Esophagus squamous epithelium (tissue), 5 donors: ENCODE measurements around the gene IQSEC3. TPM values are rescaled to one million over a fixed set of nuclear protein-coding genes. Genes with fewer than 3 reads are reported as not detected.

Experiments
- DNase-seq: peaks from one replicate; lab custom pipeline; 2025; lab: John Stamatoyannopoulos, UW
- H3K27ac ChIP-seq, 4 donors: fragments of 200-600 bp; sonication (generic); one replicate each; pipeline ENCODE4 v1.5.1; 2016 to 2019; ENCODE audit warnings: mild to moderate bottlenecking in 1 of 4
- H3K27me3 ChIP-seq, 4 donors: fragments of 200-600 bp; sonication (generic); 1 replicate in 3 of 4; 2 replicates in 1 of 4; pipeline versions ENCODE4 v1.5.1 to v1.6.0; 2017 to 2021; ENCODE audit warnings: antibody characterized with exemption in 1 of 4
- H3K36me3 ChIP-seq, 3 donors: fragments of 200-600 bp; sonication (generic); one replicate each; pipeline ENCODE4 v1.5.1; 2016 to 2019
- H3K4me1 ChIP-seq, 3 donors: fragments of 200-600 bp; sonication (generic); one replicate each; pipeline ENCODE4 v1.5.1; 2017 to 2019
- H3K4me3 ChIP-seq, 4 donors: fragments of 200-600 bp; sonication (generic); 1 replicate in 3 of 4; 2 replicates in 1 of 4; pipeline ENCODE4 v1.5.1; 2016 to 2019; ENCODE audit warnings: mild to moderate bottlenecking in 2 of 4, moderate library complexity in 1 of 4
- H3K9me3 ChIP-seq, 3 donors: fragments of 200-600 bp; sonication (generic); one replicate each; pipeline ENCODE4 v1.5.1; 2016 to 2019
- POLR2A ChIP-seq, 4 donors: fragments of 450-650 bp; IDR thresholded peaks; one replicate each; pipeline ENCODE4 v1.6.1; 2017; ENCODE audit warnings: antibody characterized with exemption in 4 of 4, mild to moderate bottlenecking in 4 of 4, moderate library complexity in 3 of 4
- WGBS, 2 donors: methylation state at CpG; one replicate each; pipeline ENCODE4 v1.1.5; 2018; 5-methylcytosine and 5-hydroxymethylcytosine counted together
- intact Hi-C: fragments of 100-400 bp; cut with DNase I; formaldehyde crosslinking; loops from one replicate; pipeline ENCODE4 v1.15.0; 2022
- total RNA-seq, 4 donors: library from RNA; depleted of rRNA; stranded (reverse); fragments of >200 nt; gene quantifications; one replicate each; pipeline ENCODE4 v1.1.0, GENCODE V29; 2016
- TF ChIP-seq, protein P1 (sequence below), 6 experiments: fragments of 450-650 bp in 4 of 6; fragments of 200-600 bp in 2 of 6; sonication (generic) in 2 of 6; IDR thresholded peaks; one replicate each; pipeline ENCODE4 v1.5.1; 2016 to 2019; ENCODE audit warnings: antibody characterized with exemption in 6 of 6, mild to moderate bottlenecking in 4 of 6, moderate library complexity in 4 of 6
- donor health status: DM: yes; HTN: yes; CAD: no.

Gene IQSEC3
- total RNA-seq, 4 donors from 2014 or later, result 0.04 to 0.95 (median 0.08) TPM; not detected in 1

DNA sequence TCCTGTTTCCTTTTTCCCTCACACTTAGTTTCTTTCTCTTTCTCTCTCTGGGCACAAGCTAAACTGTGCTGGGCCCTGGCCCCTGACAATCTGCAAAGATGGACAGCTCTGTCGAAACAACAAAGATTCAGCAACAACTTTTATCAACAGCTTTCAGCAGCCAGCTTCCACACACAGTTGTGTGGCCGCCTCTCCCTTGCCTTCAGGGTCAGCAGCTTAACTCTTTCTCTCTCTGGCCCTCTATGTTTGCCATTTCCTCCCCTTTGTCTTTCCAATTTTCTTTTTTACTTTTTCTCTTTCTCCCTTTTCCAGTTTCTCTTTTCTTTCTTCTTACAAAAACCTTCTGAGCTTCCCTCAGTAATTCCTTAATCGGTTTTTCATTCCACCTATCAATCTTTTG, 43.3 kb downstream of the IQSEC3 start:
- no peak for TF ChIP-seq POLR2A (IDR thresholded peaks at IDR 0.05)
- TF ChIP-seq, protein P1, sequence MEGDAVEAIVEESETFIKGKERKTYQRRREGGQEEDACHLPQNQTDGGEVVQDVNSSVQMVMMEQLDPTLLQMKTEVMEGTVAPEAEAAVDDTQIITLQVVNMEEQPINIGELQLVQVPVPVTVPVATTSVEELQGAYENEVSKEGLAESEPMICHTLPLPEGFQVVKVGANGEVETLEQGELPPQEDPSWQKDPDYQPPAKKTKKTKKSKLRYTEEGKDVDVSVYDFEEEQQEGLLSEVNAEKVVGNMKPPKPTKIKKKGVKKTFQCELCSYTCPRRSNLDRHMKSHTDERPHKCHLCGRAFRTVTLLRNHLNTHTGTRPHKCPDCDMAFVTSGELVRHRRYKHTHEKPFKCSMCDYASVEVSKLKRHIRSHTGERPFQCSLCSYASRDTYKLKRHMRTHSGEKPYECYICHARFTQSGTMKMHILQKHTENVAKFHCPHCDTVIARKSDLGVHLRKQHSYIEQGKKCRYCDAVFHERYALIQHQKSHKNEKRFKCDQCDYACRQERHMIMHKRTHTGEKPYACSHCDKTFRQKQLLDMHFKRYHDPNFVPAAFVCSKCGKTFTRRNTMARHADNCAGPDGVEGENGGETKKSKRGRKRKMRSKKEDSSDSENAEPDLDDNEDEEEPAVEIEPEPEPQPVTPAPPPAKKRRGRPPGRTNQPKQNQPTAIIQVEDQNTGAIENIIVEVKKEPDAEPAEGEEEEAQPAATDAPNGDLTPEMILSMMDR (IDR thresholded peaks at IDR 0.05), result no peak
- no peak for DNase-seq
- Histone ChIP-seq H3K36me3 (no peaks in the 10 kb centered on the region), H3K4me3 (no peak overlapping the region), H3K4me1 (peaks cover 0 to 11% (median 0%) of the 10 kb centered on the region in 3 donors), H3K9me3 (no peaks in the 10 kb centered on the region), H3K27ac (no peak overlapping the region), H3K27me3 (peaks cover 0 to 36% (median 0%) of the 10 kb centered on the region in 4 donors)
- intact Hi-C loops, result no loop called here
- 59 to 65% methylated on average over 3 of the region's 3 CpGs for WGBS, 2 donors

DNA sequence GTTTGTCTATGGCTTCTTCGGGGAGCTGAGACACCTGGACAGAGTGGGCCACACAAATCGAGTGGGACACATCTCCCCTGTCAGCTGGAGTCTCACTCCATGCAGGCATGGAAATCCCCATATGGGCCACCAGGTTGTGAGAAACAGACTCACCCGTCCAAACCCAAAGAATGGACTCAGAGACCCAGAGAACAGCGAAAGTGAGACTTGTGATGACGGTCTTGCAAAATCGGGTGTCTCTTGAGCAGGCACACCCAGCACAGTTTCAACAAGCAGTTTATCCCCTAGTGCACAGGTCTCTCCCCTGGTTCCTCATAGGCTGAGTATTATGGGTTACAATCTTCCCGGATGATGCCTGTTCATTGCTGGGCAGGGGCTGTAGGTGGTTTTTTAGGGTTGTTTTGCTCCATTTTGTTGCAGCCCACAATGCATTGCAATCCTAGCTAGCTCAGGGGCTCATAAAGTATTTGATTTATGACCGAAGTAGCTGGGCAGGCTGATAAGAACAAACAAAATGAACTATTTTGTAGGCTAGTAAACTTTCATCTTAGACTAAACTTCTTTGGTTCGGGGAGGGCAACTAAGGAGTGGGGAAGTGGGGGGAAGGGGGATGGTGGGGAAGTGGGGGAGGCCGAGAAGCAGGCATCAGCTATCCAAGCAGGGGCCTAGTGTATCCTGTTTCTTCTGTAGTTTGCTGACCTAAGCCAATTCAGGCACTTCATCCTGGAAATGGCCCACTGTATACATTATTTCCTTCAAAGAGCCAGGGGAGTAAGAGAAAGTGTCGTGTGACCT, 45.3 kb downstream of the IQSEC3 start:
- DNase-seq, result no peak
- WGBS, 2 donors, result 62% methylated on average over 10 of the region's 11 CpGs

DNA sequence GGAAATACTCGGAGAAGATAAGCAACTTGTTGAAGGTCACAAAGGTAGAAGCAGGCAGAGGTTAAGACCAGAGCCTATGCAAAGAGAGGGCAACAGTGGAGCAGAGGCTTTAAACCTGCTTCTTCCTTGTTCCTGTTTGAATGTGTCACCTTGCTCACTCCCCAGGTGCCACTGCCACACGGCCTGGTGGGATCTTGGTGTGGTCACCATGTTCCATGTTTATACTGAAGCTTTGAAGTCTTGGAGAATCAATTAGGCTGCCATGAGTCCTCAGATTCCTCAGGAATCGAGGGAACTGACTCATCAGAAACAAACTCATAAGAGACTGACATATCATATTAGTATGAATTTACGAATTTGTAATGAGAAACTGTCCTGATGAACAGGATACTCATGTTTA, 46.8 kb downstream of the IQSEC3 start:
- H3K9me3 ChIP-seq, result no peaks in the 10 kb centered on the region
- H3K4me1 ChIP-seq, result peaks cover 0 to 5% (median 0%) of the 10 kb centered on the region in 3 donors
- intact Hi-C loops, result no loop called here
- H3K36me3 ChIP-seq, result no peaks in the 10 kb centered on the region
- H3K27me3 ChIP-seq, result peaks cover 0 to 53% (median 0%) of the 10 kb centered on the region in 4 donors
- no peak overlapping the region for H3K4me3 ChIP-seq
- no peak for TF ChIP-seq POLR2A (IDR thresholded peaks at IDR 0.05)
- TF ChIP-seq, protein P1 (IDR thresholded peaks at IDR 0.05), result no peak
- H3K27ac ChIP-seq, result no peak overlapping the region
- DNase-seq, result no peak
- WGBS, 2 donors, result 67 to 77% methylated on average over 4 of the region's 4 CpGs

More for the DNA sequence above, 45.3 kb downstream of the IQSEC3 start:
- intact Hi-C loops, result no loop called here
- no peak for TF ChIP-seq POLR2A (IDR thresholded peaks at IDR 0.05)
- TF ChIP-seq, protein P1 (IDR thresholded peaks at IDR 0.05), result no peak
- no peaks in the 10 kb centered on the region for H3K36me3 ChIP-seq
- H3K4me3 ChIP-seq, result no peak overlapping the region
- peaks cover 0 to 11% (median 0%) of the 10 kb centered on the region in 3 donors for H3K4me1 ChIP-seq
- peaks cover 0 to 39% (median 0%) of the 10 kb centered on the region in 4 donors for H3K27me3 ChIP-seq
- no peak overlapping the region for H3K27ac ChIP-seq
- no peaks in the 10 kb centered on the region for H3K9me3 ChIP-seq

DNA sequence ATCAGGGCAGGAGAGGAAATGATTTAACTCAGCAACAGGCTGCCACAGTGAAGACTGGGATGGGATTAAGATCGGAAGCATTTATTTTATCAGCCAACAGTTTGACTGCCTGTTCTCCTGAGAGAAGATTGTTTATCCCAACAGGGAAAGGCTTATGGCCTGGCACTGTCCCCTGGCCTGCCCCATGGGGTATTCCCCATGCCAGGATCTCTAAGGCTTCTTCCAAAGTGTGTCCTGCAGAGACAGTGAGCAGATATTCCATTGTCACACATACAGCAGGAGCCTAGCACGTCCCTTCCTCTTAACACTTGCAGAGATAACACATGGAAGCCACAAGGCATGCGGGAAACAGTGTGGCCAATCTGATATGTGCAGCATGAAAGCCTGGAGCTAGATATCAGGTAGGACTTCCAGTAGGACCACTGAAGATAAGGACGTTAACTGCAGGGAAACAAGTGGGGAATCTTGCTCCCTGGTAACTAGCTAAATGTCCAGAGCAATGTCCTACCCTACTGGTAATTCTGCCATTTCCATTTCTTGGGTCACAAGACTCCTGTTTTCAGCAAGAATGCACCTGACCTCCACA, 48.2 kb downstream of the IQSEC3 start:
- Histone ChIP-seq H3K4me3 (no peak overlapping the region), H3K27me3 (peaks cover 0 to 53% (median 0%) of the 10 kb centered on the region in 4 donors), H3K27ac (no peak overlapping the region), H3K36me3 (no peaks in the 10 kb centered on the region), H3K4me1 (no peaks in the 10 kb centered on the region), H3K9me3 (no peaks in the 10 kb centered on the region)
- 60 to 68% methylated on average over 2 to 4 of the region's 4 CpGs for WGBS, 2 donors
- TF ChIP-seq, protein P1 (IDR thresholded peaks at IDR 0.05), result no peak
- no peak for TF ChIP-seq POLR2A (IDR thresholded peaks at IDR 0.05)
- no peak for DNase-seq
- intact Hi-C loops, result no loop called here

DNA sequence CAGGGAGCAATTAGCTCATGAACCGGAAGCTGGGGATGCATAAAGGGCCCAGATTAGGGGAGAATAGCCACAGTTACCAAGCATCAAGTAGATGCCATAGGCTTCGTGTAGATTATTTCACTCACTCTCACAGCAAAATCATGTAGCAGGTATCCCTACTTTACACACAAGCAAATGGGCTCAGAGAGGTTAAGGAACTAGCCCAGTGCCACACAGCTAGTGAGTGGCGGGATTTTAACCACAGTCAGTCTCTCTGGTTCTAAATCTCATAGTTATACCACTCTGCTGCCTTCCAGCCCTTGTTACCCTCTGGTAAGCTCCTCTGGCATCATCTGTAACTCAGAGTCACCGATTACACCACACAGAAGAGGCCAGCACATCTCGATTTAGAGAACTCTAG, 49.0 kb downstream of the IQSEC3 start:
- H3K36me3 ChIP-seq, result no peaks in the 10 kb centered on the region
- intact Hi-C loops, result no loop called here
- H3K4me3 ChIP-seq, result no peak overlapping the region
- H3K9me3 ChIP-seq, result no peaks in the 10 kb centered on the region
- 66 to 79% methylated on average over 5 of the region's 5 CpGs for WGBS, 2 donors
- H3K4me1 ChIP-seq, result no peaks in the 10 kb centered on the region
- H3K27me3 ChIP-seq, result peaks cover 0 to 57% (median 0%) of the 10 kb centered on the region in 4 donors
- no peak overlapping the region for H3K27ac ChIP-seq
- no peak for TF ChIP-seq POLR2A (IDR thresholded peaks at IDR 0.05)
- TF ChIP-seq, protein P1 (IDR thresholded peaks at IDR 0.05), result no peak
- DNase-seq, result no peak
